ENCODE measurements around the gene MAN1C1.

The MAN1C1 gene

GRCh38 chr1:25700144-25700523 lies 83.5 kb downstream of the MAN1C1 start:
- no peak for DNase-seq

GRCh38 chr1:25700626-25701025 lies 84.0 kb downstream of the MAN1C1 start:
- DNase-seq = no peak

GRCh38 chr1:25701030-25701785 lies 84.6 kb downstream of the MAN1C1 start:
- no peak for DNase-seq

- no peak for DNase-seq
These were observed 85.6 kb downstream of the MAN1C1 start for GRCh38 chr1:25702101-25702775.

GRCh38 chr1:25703041-25703440 lies 86.5 kb downstream of the MAN1C1 start:
- no peak for DNase-seq

- DNase-seq = no peak
These were observed 87.2 kb downstream of the MAN1C1 start for GRCh38 chr1:25703671-25704266.

- no peak for DNase-seq
These were observed 87.7 kb downstream of the MAN1C1 start for GRCh38 chr1:25704267-25704691.

GRCh38 chr1:25705699-25706098 lies 89.1 kb downstream of the MAN1C1 start:
- no peak for DNase-seq

GRCh38 chr1:25706146-25707089 lies 89.8 kb downstream of the MAN1C1 start:
- DNase-seq = no peak

GRCh38 chr1:25707280-25708016 lies 90.9 kb downstream of the MAN1C1 start:
- no peak for DNase-seq

GRCh38 chr1:25710583-25711347 lies 94.2 kb downstream of the MAN1C1 start:
- no peak for DNase-seq

GRCh38 chr1:25711555-25712298 lies 95.1 kb downstream of the MAN1C1 start:
- DNase-seq = peak; percentile 28

GRCh38 chr1:25712299-25712970 lies 95.8 kb downstream of the MAN1C1 start:
- DNase-seq = no peak

GRCh38 chr1:25713961-25714360 lies 97.4 kb downstream of the MAN1C1 start:
- DNase-seq = no peak

GRCh38 chr1:25714372-25714931 lies 97.9 kb downstream of the MAN1C1 start:
- DNase-seq = no peak

- no peak for DNase-seq
These were observed 99.3 kb downstream of the MAN1C1 start for GRCh38 chr1:25715888-25716287.

GRCh38 chr1:25716320-25716719 lies 99.7 kb downstream of the MAN1C1 start:
- DNase-seq = no peak

GRCh38 chr1:25718732-25719131 lies 102.1 kb downstream of the MAN1C1 start:
- DNase-seq = no peak

- DNase-seq = no peak
These were observed 104.0 kb downstream of the MAN1C1 start for GRCh38 chr1:25720624-25721023.

Data from activated T-cell treated with anti-CD3 and anti-CD28 coated beads for 4 hours (primary cell).